ENCODE results near the gene PPP1R2C. TPM values are rescaled to one million over a fixed set of nuclear protein-coding genes. Genes with fewer than 3 reads are reported as not detected.

PPP1R2C gene
- total and polyA plus RNA-seq, 2 of the 8 experiments (the other 6 are each of a cell fraction or from before 2014, with no cell fraction given) = not detected

GRCh38 chrX:42807393-42807792 is 29.4 kb upstream of the PPP1R2C start:
- no peak overlapping the region for H4K8ac ChIP-seq (ENCODE audit: extremely low read depth, insufficient read depth, low read length)
- no peaks in the 10 kb centered on the region for H3K79me1 ChIP-seq (ENCODE audit: low read depth, low read length)
- H4K5ac ChIP-seq (ENCODE audit: insufficient read length, low read depth, low read length) = peak overlapping the region; percentile 76
- H4K20me1 ChIP-seq (replicated peaks in 1 of 2; ENCODE audit: control insufficient read depth in 1 of 2, insufficient read depth in 2 of 2, low read length in 2 of 2) = no peaks in the 10 kb centered on the region
- H3K4me2 ChIP-seq (ENCODE audit: insufficient read depth in 1 of 2, low read depth in 2 of 2, low read length in 2 of 2) = no peak overlapping the region
- no peak overlapping the region for H4K91ac ChIP-seq (replicated peaks; ENCODE audit: insufficient read length, low read length)
- no peak overlapping the region for H3K14ac ChIP-seq (ENCODE audit: insufficient read length)
- FAIRE-seq = no peak
- no peak overlapping the region for H3K4me3 ChIP-seq (ENCODE audit: extremely low read depth in 1 of 4, insufficient read depth in 2 of 4, low read depth in 3 of 4, low read length in 4 of 4)
- H3K56ac ChIP-seq (replicated peaks; ENCODE audit: insufficient read length, low read depth, low read length) = no peak overlapping the region
- H3K27ac ChIP-seq (ENCODE audit: low read depth, low read length) = no peak overlapping the region
- WGBS, 2 experiments (ENCODE audit: extremely low coverage in 1 of 2, insufficient coverage in 1 of 2, insufficient read length in 1 of 2, insufficient replicate concordance in 2 of 2, low coverage in 1 of 2, low lambda C conversion rate in 2 of 2, missing lambda C conversion rate in 1 of 2) = 89% methylated on average over 1 of the region's 1 CpG; no CpG with 5 or more reads in 1 of the 2 experiments
- H2BK5ac ChIP-seq (ENCODE audit: low read depth, low read length) = no peak overlapping the region
- H2BK15ac ChIP-seq (ENCODE audit: low read length) = no peak overlapping the region
- no peaks in the 10 kb centered on the region for H3K23me2 ChIP-seq (ENCODE audit: low read depth, low read length)
- POLR2A ChIA-PET (ENCODE audit: partially characterized antibody) = no interaction called here
- H3K79me2 ChIP-seq (ENCODE audit: control insufficient read depth in 1 of 2, insufficient read depth in 2 of 2, low read length in 2 of 2) = no peaks in the 10 kb centered on the region
- H3K23ac ChIP-seq (ENCODE audit: insufficient read length) = no peak overlapping the region
- no peak overlapping the region; the same call in 1 of the 2 replicates for H3K18ac ChIP-seq (ENCODE audit: extremely low read depth, low read length)
- no peak overlapping the region for H3K9ac ChIP-seq (replicated peaks in 1 of 4; ENCODE audit: extremely low read depth in 1 of 4, low read depth in 3 of 4, low read length in 3 of 4)
- H2AFZ ChIP-seq (ENCODE audit: low read length) = no peak overlapping the region
- no peaks in the 10 kb centered on the region for H3K27me3 ChIP-seq (replicated peaks in 1 of 4; ENCODE audit: control insufficient read depth in 3 of 4, extremely low read depth in 1 of 4, insufficient read depth in 3 of 4, low read length in 3 of 4)
- H3K4me1 ChIP-seq (replicated peaks in 1 of 4; ENCODE audit: control insufficient read depth in 3 of 4, insufficient read depth in 4 of 4, low read length in 3 of 4) = peaks cover 0 to 11% (median 2%) of the 10 kb centered on the region in 4 experiments; a peak in 3 of 7 replicates
- H2BK12ac ChIP-seq (ENCODE audit: low read depth, low read length) = no peak overlapping the region
- no peak overlapping the region for H2BK20ac ChIP-seq (ENCODE audit: low read length)
- no peak overlapping the region for H2AK5ac ChIP-seq (ENCODE audit: low read depth, low read length)
- no peak for DNase-seq (ENCODE audit: low read depth in 1 of 2, low spot score in 2 of 2)
- CTCF ChIA-PET (ENCODE audit: partially characterized antibody) = interaction anchor here (0.6 kb wide), 1 partner anchor 1008 kb away, joined by 3 read pairs; no protein-coding TSS in a partner anchor
- no peak overlapping the region for H3K4ac ChIP-seq (replicated peaks; ENCODE audit: insufficient read length, low read depth, low read length)
- H3K36me3 ChIP-seq (ENCODE audit: control insufficient read depth in 2 of 4, insufficient read depth in 4 of 4, low read length in 3 of 4) = no peaks in the 10 kb centered on the region
- H3K9me3 ChIP-seq (ENCODE audit: insufficient read depth in 2 of 2, low read depth in 1 of 2, low read length in 1 of 2) = no peaks in the 10 kb centered on the region
- peak overlapping the region; percentile 64 for H2BK120ac ChIP-seq (replicated peaks; ENCODE audit: low read depth, low read length)
- no peak for TF ChIP-seq HDAC6 (IDR thresholded peaks at IDR 0.05; ENCODE audit: low read depth, low read length)
